ENCODE measurements around the gene LYZL6. TPM values are rescaled to one million over a fixed set of nuclear protein-coding genes. Genes with fewer than 3 reads are reported as not detected.
A peak's percentile ranks its signal among the peaks of the same experiment; 100 is the strongest.
"Not testable (repeated sequence)": the region's sequence is repeated elsewhere in the genome, so short reads cannot be mapped to it uniquely, and the experiment has no call there.

Gene LYZL6
- total RNA-seq, 1 experiment from 2014 or later = not detected

DNA sequence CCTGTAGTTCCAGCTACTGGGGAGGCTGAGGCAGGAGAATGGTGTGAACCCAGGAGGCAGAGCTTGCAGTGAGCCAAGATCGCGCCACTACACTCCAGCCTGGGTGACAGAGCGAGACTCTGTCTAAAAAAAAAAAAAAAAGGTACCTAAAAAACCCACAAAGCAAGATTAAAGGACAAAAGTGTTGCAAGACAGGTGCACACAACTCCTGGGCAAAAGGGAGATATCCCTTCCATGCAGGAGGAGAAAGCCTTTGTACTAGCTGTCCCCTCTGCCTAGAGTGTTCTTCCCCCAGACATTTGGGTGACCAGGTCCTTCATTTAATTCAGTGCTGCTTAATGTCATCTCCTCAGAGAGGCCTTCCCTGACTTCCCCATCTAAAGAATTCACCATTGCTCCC is 5.0 kb downstream of the LYZL6 start:
- H3K36me3 ChIP-seq (ENCODE audit: control insufficient read depth in 1 of 2, insufficient read depth in 2 of 2, low read length in 2 of 2); H3K4me3 ChIP-seq (replicated peaks in 1 of 2; ENCODE audit: low read depth in 1 of 2, low read length in 2 of 2); BruUV-seq (replicated peaks); DNase-seq (ENCODE audit: low read depth, low spot score); H4K20me1 ChIP-seq (ENCODE audit: insufficient read depth); H3K4me2 ChIP-seq (ENCODE audit: low read length); H3K27me3 ChIP-seq (ENCODE audit: insufficient read depth, low read length); RAD21 ChIA-PET (ENCODE audit: low non-redundant PET in 1 of 2, low total read pairs in 2 of 2, uncharacterized antibody in 2 of 2, unreplicated experiment in 2 of 2); H3K9me2 ChIP-seq (ENCODE audit: insufficient read depth); H3K79me2 ChIP-seq (ENCODE audit: insufficient read depth, low read length); H3K27ac ChIP-seq (ENCODE audit: low read depth, low read length); POLR2A ChIA-PET; ATAC-seq; H2AFZ ChIP-seq (ENCODE audit: low read depth, low read length, poor library complexity, severe bottlenecking); H3K9ac ChIP-seq (ENCODE audit: low read length); intact Hi-C loops (cut with micrococcal nuclease); H3K4me1 ChIP-seq (ENCODE audit: control insufficient read depth in 1 of 2, insufficient read depth in 2 of 2, low read length in 2 of 2); H3K9me3 ChIP-seq (ENCODE audit: control insufficient read depth in 1 of 2, insufficient read depth in 1 of 2, low read depth in 1 of 2, low read length in 2 of 2): not testable (repeated sequence)
- CTCF ChIA-PET = interaction anchor here (0.9 kb wide), 1 partner anchor 210 kb away, joined by 3 read pairs; no protein-coding TSS in a partner anchor

DNA sequence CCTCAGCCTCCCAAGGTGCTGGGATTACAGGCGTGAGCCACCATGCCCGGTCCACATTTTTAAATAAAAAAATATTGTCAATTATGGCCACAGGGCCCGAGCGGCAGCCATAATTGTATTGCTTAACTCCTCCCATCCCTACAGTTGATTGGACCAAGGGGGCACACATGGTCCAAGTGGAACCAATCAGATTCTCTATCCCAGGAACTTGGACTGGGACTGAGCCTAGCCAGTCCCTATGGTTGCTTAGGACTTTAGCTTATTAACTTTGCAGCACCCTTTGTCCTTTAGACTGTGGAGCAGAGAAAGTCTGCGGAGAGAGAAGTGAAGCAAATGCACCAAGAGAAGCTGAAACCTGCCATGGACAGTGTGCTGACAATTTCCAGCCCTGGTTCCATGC is 7.5 kb downstream of the LYZL6 start:
- no peak overlapping the region for H3K9ac ChIP-seq (ENCODE audit: low read length)
- H3K4me1 ChIP-seq (ENCODE audit: control insufficient read depth in 1 of 2, insufficient read depth in 2 of 2, low read length in 2 of 2) = peaks cover under 1 to 12% of the 10 kb centered on the region in 2 experiments
- DNase-seq (ENCODE audit: low read depth, low spot score) (no peak), ATAC-seq (peak; percentile 78)
- no peaks in the 10 kb centered on the region for H3K79me2 ChIP-seq (ENCODE audit: insufficient read depth, low read length)
- BruUV-seq (replicated peaks) = no TSS peak
- intact Hi-C loops (cut with micrococcal nuclease) = no loop called here
- no peaks in the 10 kb centered on the region for H3K9me3 ChIP-seq (ENCODE audit: control insufficient read depth in 1 of 2, insufficient read depth in 1 of 2, low read depth in 1 of 2, low read length in 2 of 2)
- H2AFZ ChIP-seq (ENCODE audit: low read depth, low read length, poor library complexity, severe bottlenecking) = no peak overlapping the region
- no peaks in the 10 kb centered on the region for H3K9me2 ChIP-seq (ENCODE audit: insufficient read depth)
- no peak overlapping the region for H3K4me2 ChIP-seq (ENCODE audit: low read length)
- H3K27me3 ChIP-seq (ENCODE audit: insufficient read depth, low read length) = no peaks in the 10 kb centered on the region
- ChIA-PET CTCF (no interaction called here), POLR2A (no interaction called here), RAD21 (ENCODE audit: low non-redundant PET in 1 of 2, low total read pairs in 2 of 2, uncharacterized antibody in 2 of 2, unreplicated experiment in 2 of 2) (no interaction called here)
- no peak overlapping the region for H3K4me3 ChIP-seq (replicated peaks in 1 of 2; ENCODE audit: low read depth in 1 of 2, low read length in 2 of 2)
- H3K27ac ChIP-seq (ENCODE audit: low read depth, low read length) = no peak overlapping the region
- no peaks in the 10 kb centered on the region for H3K36me3 ChIP-seq (ENCODE audit: control insufficient read depth in 1 of 2, insufficient read depth in 2 of 2, low read length in 2 of 2)
- no peaks in the 10 kb centered on the region for H4K20me1 ChIP-seq (ENCODE audit: insufficient read depth)
- TF ChIP-seq REST (IDR thresholded peaks at IDR 0.05; ENCODE audit: low read depth) (no peak), POLR2AphosphoS5 (IDR thresholded peaks at IDR 0.05; ENCODE audit: low read depth, low read length) (no peak), MAX (IDR thresholded peaks at IDR 0.05) (no peak), ELF1 (IDR thresholded peaks at IDR 0.05; ENCODE audit: borderline replicate concordance, low read depth) (no peak), CEBPB (IDR thresholded peaks at IDR 0.05; ENCODE audit: low read depth) (no peak), POLR2A (IDR thresholded peaks at IDR 0.05; ENCODE audit: borderline replicate concordance, extremely low read depth, insufficient read depth, insufficient read length) (no peak), SIN3A (IDR thresholded peaks at IDR 0.05; ENCODE audit: low read depth) (no peak), ATF3 (IDR thresholded peaks at IDR 0.05) (no peak), CBX3 (IDR thresholded peaks at IDR 0.05; ENCODE audit: low read depth) (no peak), JUND (IDR thresholded peaks at IDR 0.05) (no peak), EZH2 (IDR thresholded peaks at IDR 0.05) (no peak), EGR1 (IDR thresholded peaks at IDR 0.05; ENCODE audit: low read depth) (no peak)
- TF ChIP-seq, protein P1, sequence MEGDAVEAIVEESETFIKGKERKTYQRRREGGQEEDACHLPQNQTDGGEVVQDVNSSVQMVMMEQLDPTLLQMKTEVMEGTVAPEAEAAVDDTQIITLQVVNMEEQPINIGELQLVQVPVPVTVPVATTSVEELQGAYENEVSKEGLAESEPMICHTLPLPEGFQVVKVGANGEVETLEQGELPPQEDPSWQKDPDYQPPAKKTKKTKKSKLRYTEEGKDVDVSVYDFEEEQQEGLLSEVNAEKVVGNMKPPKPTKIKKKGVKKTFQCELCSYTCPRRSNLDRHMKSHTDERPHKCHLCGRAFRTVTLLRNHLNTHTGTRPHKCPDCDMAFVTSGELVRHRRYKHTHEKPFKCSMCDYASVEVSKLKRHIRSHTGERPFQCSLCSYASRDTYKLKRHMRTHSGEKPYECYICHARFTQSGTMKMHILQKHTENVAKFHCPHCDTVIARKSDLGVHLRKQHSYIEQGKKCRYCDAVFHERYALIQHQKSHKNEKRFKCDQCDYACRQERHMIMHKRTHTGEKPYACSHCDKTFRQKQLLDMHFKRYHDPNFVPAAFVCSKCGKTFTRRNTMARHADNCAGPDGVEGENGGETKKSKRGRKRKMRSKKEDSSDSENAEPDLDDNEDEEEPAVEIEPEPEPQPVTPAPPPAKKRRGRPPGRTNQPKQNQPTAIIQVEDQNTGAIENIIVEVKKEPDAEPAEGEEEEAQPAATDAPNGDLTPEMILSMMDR (IDR thresholded peaks at IDR 0.05 in 2 of 3, conservative IDR thresholded peaks at IDR 0.05 in 1 of 3; ENCODE audit: borderline replicate concordance in 1 of 3, insufficient read depth in 1 of 3, low read depth in 2 of 3, low read length in 2 of 3) = no peak
- TF ChIP-seq, protein P2, sequence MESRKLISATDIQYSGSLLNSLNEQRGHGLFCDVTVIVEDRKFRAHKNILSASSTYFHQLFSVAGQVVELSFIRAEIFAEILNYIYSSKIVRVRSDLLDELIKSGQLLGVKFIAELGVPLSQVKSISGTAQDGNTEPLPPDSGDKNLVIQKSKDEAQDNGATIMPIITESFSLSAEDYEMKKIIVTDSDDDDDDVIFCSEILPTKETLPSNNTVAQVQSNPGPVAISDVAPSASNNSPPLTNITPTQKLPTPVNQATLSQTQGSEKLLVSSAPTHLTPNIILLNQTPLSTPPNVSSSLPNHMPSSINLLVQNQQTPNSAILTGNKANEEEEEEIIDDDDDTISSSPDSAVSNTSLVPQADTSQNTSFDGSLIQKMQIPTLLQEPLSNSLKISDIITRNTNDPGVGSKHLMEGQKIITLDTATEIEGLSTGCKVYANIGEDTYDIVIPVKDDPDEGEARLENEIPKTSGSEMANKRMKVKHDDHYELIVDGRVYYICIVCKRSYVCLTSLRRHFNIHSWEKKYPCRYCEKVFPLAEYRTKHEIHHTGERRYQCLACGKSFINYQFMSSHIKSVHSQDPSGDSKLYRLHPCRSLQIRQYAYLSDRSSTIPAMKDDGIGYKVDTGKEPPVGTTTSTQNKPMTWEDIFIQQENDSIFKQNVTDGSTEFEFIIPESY (IDR thresholded peaks at IDR 0.05; ENCODE audit: extremely low read depth, insufficient replicate concordance, low read length) = no peak
